ENCODE results near the gene GAL3ST3. TPM values are rescaled to one million over a fixed set of nuclear protein-coding genes. Genes with fewer than 3 reads are reported as not detected.

The GAL3ST3 gene
- total RNA-seq, 2 donors from 2014 or later: 1.1 TPM; not detected in 1

- ATAC-seq (ENCODE audit: insufficient number of reproducible peaks, low FRiP score, low read depth) (no peak), DNase-seq (ENCODE audit: low spot score) (no peak)
- no peak for TF ChIP-seq CTCF (IDR thresholded peaks at IDR 0.05)
- Histone ChIP-seq H3K4me3 (no peak overlapping the region), H3K36me3 (no peaks in the 10 kb centered on the region), H3K27ac (no peak overlapping the region), H3K9me3 (no peaks in the 10 kb centered on the region), H3K4me1 (ENCODE audit: control insufficient read depth in 1 of 2, low read depth in 2 of 2) (peaks cover 0 to 8% of the 10 kb centered on the region in 2 donors), H3K27me3 (replicated peaks; ENCODE audit: insufficient read depth) (no peaks in the 10 kb centered on the region)
Measured at GRCh38 chr11:66042996-66043906, 5.7 kb downstream of the GAL3ST3 start.

- H3K9me3 ChIP-seq: no peaks in the 10 kb centered on the region
- no peaks in the 10 kb centered on the region for H3K36me3 ChIP-seq
- no peak for TF ChIP-seq CTCF (IDR thresholded peaks at IDR 0.05)
- H3K27me3 ChIP-seq (replicated peaks; ENCODE audit: insufficient read depth): no peaks in the 10 kb centered on the region
- no peaks in the 10 kb centered on the region for H3K4me1 ChIP-seq (ENCODE audit: control insufficient read depth in 1 of 2, low read depth in 2 of 2)
- ATAC-seq (ENCODE audit: insufficient number of reproducible peaks, low FRiP score, low read depth): no peak
- no peak overlapping the region for H3K4me3 ChIP-seq
- no peak overlapping the region for H3K27ac ChIP-seq
- no peak for DNase-seq (ENCODE audit: low spot score)
Measured at GRCh38 chr11:66042227-66042995, 6.5 kb downstream of the GAL3ST3 start.

GRCh38 chr11:66039765-66040164 is 9.2 kb downstream of the GAL3ST3 start:
- ATAC-seq (ENCODE audit: insufficient number of reproducible peaks, low FRiP score, low read depth) (no peak), DNase-seq (ENCODE audit: low spot score) (no peak)
- H3K4me3 ChIP-seq: no peak overlapping the region
- H3K27me3 ChIP-seq (replicated peaks; ENCODE audit: insufficient read depth): no peaks in the 10 kb centered on the region
- no peaks in the 10 kb centered on the region for H3K9me3 ChIP-seq
- no peaks in the 10 kb centered on the region for H3K4me1 ChIP-seq (ENCODE audit: control insufficient read depth in 1 of 2, low read depth in 2 of 2)
- no peak for TF ChIP-seq CTCF (IDR thresholded peaks at IDR 0.05)
- H3K36me3 ChIP-seq: no peaks in the 10 kb centered on the region
- no peak overlapping the region for H3K27ac ChIP-seq

- ATAC-seq (ENCODE audit: insufficient number of reproducible peaks, low FRiP score, low read depth) (no peak), DNase-seq (ENCODE audit: low spot score) (no peak)
- Histone ChIP-seq H3K4me1 (ENCODE audit: control insufficient read depth in 1 of 2, low read depth in 2 of 2) (no peaks in the 10 kb centered on the region), H3K36me3 (no peaks in the 10 kb centered on the region), H3K9me3 (no peaks in the 10 kb centered on the region), H3K27me3 (replicated peaks; ENCODE audit: insufficient read depth) (no peaks in the 10 kb centered on the region), H3K4me3 (no peak overlapping the region), H3K27ac (no peak overlapping the region)
- TF ChIP-seq CTCF (IDR thresholded peaks at IDR 0.05): no peak
Measured at GRCh38 chr11:66037327-66037726, 11.6 kb downstream of the GAL3ST3 start.

GRCh38 chr11:66036334-66036710 is 12.6 kb downstream of the GAL3ST3 start:
- no peak for DNase-seq (ENCODE audit: low spot score)
- Histone ChIP-seq H3K4me1 (ENCODE audit: control insufficient read depth in 1 of 2, low read depth in 2 of 2) (no peaks in the 10 kb centered on the region), H3K27ac (no peak overlapping the region)

More at GRCh38 chr11:66036334-66036710, 12.6 kb downstream of the GAL3ST3 start:
- Histone ChIP-seq H3K36me3 (no peaks in the 10 kb centered on the region), H3K9me3 (no peaks in the 10 kb centered on the region), H3K4me3 (no peak overlapping the region), H3K27me3 (replicated peaks; ENCODE audit: insufficient read depth) (no peaks in the 10 kb centered on the region)
- TF ChIP-seq CTCF (IDR thresholded peaks at IDR 0.05): no peak
- no peak for ATAC-seq (ENCODE audit: insufficient number of reproducible peaks, low FRiP score, low read depth)

All from thoracic aorta (tissue), 2 donors.